ENCODE results near the gene SDK1.

SDK1 gene

GRCh38 chr7:3285652-3286051, 15.4 kb upstream of the SDK1 start:
- Histone ChIP-seq H3K4me3 (ENCODE audit: insufficient read depth, low read depth, low read length, poor library complexity, severe bottlenecking) (no peak overlapping the region), H3K27me3 (replicated peaks; ENCODE audit: control insufficient read depth, insufficient read depth, low read length, poor library complexity, severe bottlenecking) (no peaks in the 10 kb centered on the region), H3K27ac (ENCODE audit: insufficient read depth, low read length, poor library complexity, severe bottlenecking) (no peak overlapping the region), H3K9me3 (ENCODE audit: control insufficient read depth, low read length) (no peaks in the 10 kb centered on the region), H3K4me1 (ENCODE audit: control insufficient read depth, insufficient read depth, low read length, poor library complexity, severe bottlenecking) (no peaks in the 10 kb centered on the region), H3K36me3 (ENCODE audit: control insufficient read depth, insufficient read depth, low read length) (no peaks in the 10 kb centered on the region)
- no peak for DNase-seq

GRCh38 chr7:3289996-3290395, 11.1 kb upstream of the SDK1 start:
- Histone ChIP-seq H3K4me1 (ENCODE audit: control insufficient read depth, insufficient read depth, low read length, poor library complexity, severe bottlenecking) (no peaks in the 10 kb centered on the region), H3K27me3 (replicated peaks; ENCODE audit: control insufficient read depth, insufficient read depth, low read length, poor library complexity, severe bottlenecking) (peaks cover 2% of the 10 kb centered on the region), H3K27ac (ENCODE audit: insufficient read depth, low read length, poor library complexity, severe bottlenecking) (no peak overlapping the region), H3K9me3 (ENCODE audit: control insufficient read depth, low read length) (no peaks in the 10 kb centered on the region), H3K36me3 (ENCODE audit: control insufficient read depth, insufficient read depth, low read length) (no peaks in the 10 kb centered on the region), H3K4me3 (ENCODE audit: insufficient read depth, low read depth, low read length, poor library complexity, severe bottlenecking) (no peak overlapping the region)
- DNase-seq: no peak

- H3K27me3 ChIP-seq (replicated peaks; ENCODE audit: control insufficient read depth, insufficient read depth, low read length, poor library complexity, severe bottlenecking): peaks cover 2% of the 10 kb centered on the region
- no peaks in the 10 kb centered on the region for H3K9me3 ChIP-seq (ENCODE audit: control insufficient read depth, low read length)
- no peak overlapping the region for H3K27ac ChIP-seq (ENCODE audit: insufficient read depth, low read length, poor library complexity, severe bottlenecking)
- DNase-seq: no peak
- no peaks in the 10 kb centered on the region for H3K36me3 ChIP-seq (ENCODE audit: control insufficient read depth, insufficient read depth, low read length)
- no peaks in the 10 kb centered on the region for H3K4me1 ChIP-seq (ENCODE audit: control insufficient read depth, insufficient read depth, low read length, poor library complexity, severe bottlenecking)
- no peak overlapping the region for H3K4me3 ChIP-seq (ENCODE audit: insufficient read depth, low read depth, low read length, poor library complexity, severe bottlenecking)
Measured at GRCh38 chr7:3292694-3293093, 8.4 kb upstream of the SDK1 start.

GRCh38 chr7:3294432-3295100, 6.5 kb upstream of the SDK1 start:
- Histone ChIP-seq H3K9me3 (ENCODE audit: control insufficient read depth, low read length) (no peaks in the 10 kb centered on the region), H3K4me1 (ENCODE audit: control insufficient read depth, insufficient read depth, low read length, poor library complexity, severe bottlenecking) (no peaks in the 10 kb centered on the region), H3K36me3 (ENCODE audit: control insufficient read depth, insufficient read depth, low read length) (no peaks in the 10 kb centered on the region), H3K27me3 (replicated peaks; ENCODE audit: control insufficient read depth, insufficient read depth, low read length, poor library complexity, severe bottlenecking) (peaks cover 2% of the 10 kb centered on the region), H3K27ac (ENCODE audit: insufficient read depth, low read length, poor library complexity, severe bottlenecking) (no peak overlapping the region), H3K4me3 (ENCODE audit: insufficient read depth, low read depth, low read length, poor library complexity, severe bottlenecking) (no peak overlapping the region)
- no peak for DNase-seq

- H3K9me3 ChIP-seq (ENCODE audit: control insufficient read depth, low read length): no peaks in the 10 kb centered on the region
- peaks cover 6% of the 10 kb centered on the region for H3K4me1 ChIP-seq (ENCODE audit: control insufficient read depth, insufficient read depth, low read length, poor library complexity, severe bottlenecking)
- H3K27me3 ChIP-seq (replicated peaks; ENCODE audit: control insufficient read depth, insufficient read depth, low read length, poor library complexity, severe bottlenecking): peaks cover 7% of the 10 kb centered on the region
- no peak for DNase-seq
- H3K27ac ChIP-seq (ENCODE audit: insufficient read depth, low read length, poor library complexity, severe bottlenecking): no peak overlapping the region
- H3K4me3 ChIP-seq (ENCODE audit: insufficient read depth, low read depth, low read length, poor library complexity, severe bottlenecking): no peak overlapping the region
- no peaks in the 10 kb centered on the region for H3K36me3 ChIP-seq (ENCODE audit: control insufficient read depth, insufficient read depth, low read length)
Measured at GRCh38 chr7:3297105-3297819, 3.8 kb upstream of the SDK1 start.

GRCh38 chr7:3300221-3300650, 816 bp upstream of the SDK1 start:
- no peak for DNase-seq
- peak overlapping the region; percentile 43 for H3K4me3 ChIP-seq (ENCODE audit: insufficient read depth, low read depth, low read length, poor library complexity, severe bottlenecking)
- H3K9me3 ChIP-seq (ENCODE audit: control insufficient read depth, low read length): no peaks in the 10 kb centered on the region
- H3K27me3 ChIP-seq (replicated peaks; ENCODE audit: control insufficient read depth, insufficient read depth, low read length, poor library complexity, severe bottlenecking): peaks cover 7% of the 10 kb centered on the region
- H3K36me3 ChIP-seq (ENCODE audit: control insufficient read depth, insufficient read depth, low read length): no peaks in the 10 kb centered on the region
- peaks cover 8% of the 10 kb centered on the region for H3K4me1 ChIP-seq (ENCODE audit: control insufficient read depth, insufficient read depth, low read length, poor library complexity, severe bottlenecking)
- no peak overlapping the region for H3K27ac ChIP-seq (ENCODE audit: insufficient read depth, low read length, poor library complexity, severe bottlenecking)

- Histone ChIP-seq H3K36me3 (ENCODE audit: control insufficient read depth, insufficient read depth, low read length) (no peaks in the 10 kb centered on the region), H3K27me3 (replicated peaks; ENCODE audit: control insufficient read depth, insufficient read depth, low read length, poor library complexity, severe bottlenecking) (peaks cover 7% of the 10 kb centered on the region), H3K9me3 (ENCODE audit: control insufficient read depth, low read length) (no peaks in the 10 kb centered on the region), H3K4me3 (ENCODE audit: insufficient read depth, low read depth, low read length, poor library complexity, severe bottlenecking) (no peak overlapping the region), H3K4me1 (ENCODE audit: control insufficient read depth, insufficient read depth, low read length, poor library complexity, severe bottlenecking) (peaks cover 8% of the 10 kb centered on the region), H3K27ac (ENCODE audit: insufficient read depth, low read length, poor library complexity, severe bottlenecking) (no peak overlapping the region)
- no peak for DNase-seq
Measured at GRCh38 chr7:3301449-3301731, 338 bp downstream of the SDK1 start.

GRCh38 chr7:3301831-3302618, 973 bp downstream of the SDK1 start:
- DNase-seq: no peak
- Histone ChIP-seq H3K27me3 (replicated peaks; ENCODE audit: control insufficient read depth, insufficient read depth, low read length, poor library complexity, severe bottlenecking) (peaks cover 7% of the 10 kb centered on the region), H3K4me3 (ENCODE audit: insufficient read depth, low read depth, low read length, poor library complexity, severe bottlenecking) (peak overlapping the region; percentile 50)

GRCh38 chr7:3302681-3303320, 1.7 kb downstream of the SDK1 start:
- peaks cover 7% of the 10 kb centered on the region for H3K27me3 ChIP-seq (replicated peaks; ENCODE audit: control insufficient read depth, insufficient read depth, low read length, poor library complexity, severe bottlenecking)
- no peak for DNase-seq
- H3K36me3 ChIP-seq (ENCODE audit: control insufficient read depth, insufficient read depth, low read length): no peaks in the 10 kb centered on the region
- H3K9me3 ChIP-seq (ENCODE audit: control insufficient read depth, low read length): no peaks in the 10 kb centered on the region
- H3K4me1 ChIP-seq (ENCODE audit: control insufficient read depth, insufficient read depth, low read length, poor library complexity, severe bottlenecking): peaks cover 8% of the 10 kb centered on the region
- H3K27ac ChIP-seq (ENCODE audit: insufficient read depth, low read length, poor library complexity, severe bottlenecking): no peak overlapping the region
- no peak overlapping the region for H3K4me3 ChIP-seq (ENCODE audit: insufficient read depth, low read depth, low read length, poor library complexity, severe bottlenecking)

More at GRCh38 chr7:3301831-3302618, 973 bp downstream of the SDK1 start:
- Histone ChIP-seq H3K9me3 (ENCODE audit: control insufficient read depth, low read length) (no peaks in the 10 kb centered on the region), H3K27ac (ENCODE audit: insufficient read depth, low read length, poor library complexity, severe bottlenecking) (no peak overlapping the region), H3K36me3 (ENCODE audit: control insufficient read depth, insufficient read depth, low read length) (no peaks in the 10 kb centered on the region), H3K4me1 (ENCODE audit: control insufficient read depth, insufficient read depth, low read length, poor library complexity, severe bottlenecking) (peaks cover 8% of the 10 kb centered on the region)

All from effector memory CD4-positive, alpha-beta T cell (primary cell).